A549 (cell line): ENCODE data around the gene AFF3.

Experiments
- HDAC2 ChIP-seq: fragments of 200-600 bp; sonication (generic); IDR thresholded peaks from 2 replicates; pipeline ENCODE4 v1.6.1; 2016
- KDM1A ChIP-seq: fragments of 200-600 bp; sonication (generic); IDR thresholded peaks from 2 replicates; pipeline ENCODE4 v1.6.1; 2016; ENCODE audit warnings: low read depth, mild to moderate bottlenecking
- TF ChIP-seq, protein P1 (sequence below): fragments of >200 bp; sonication (Bioruptor Twin); formaldehyde crosslinking; IDR thresholded peaks from 3 replicates; pipeline ENCODE4 v1.5.1; 2016
- TF ChIP-seq, protein P2 (sequence below): IDR thresholded peaks from 2 replicates; pipeline ENCODE4 v1.6.1; 2012
- TF ChIP-seq, protein P3 (sequence below): fragments of 200-600 bp; sonication (generic); IDR thresholded peaks from 2 replicates; pipeline ENCODE4 v1.6.1; 2016; ENCODE audit warnings: antibody characterized with exemption, mild to moderate bottlenecking, moderate library complexity

DNA sequence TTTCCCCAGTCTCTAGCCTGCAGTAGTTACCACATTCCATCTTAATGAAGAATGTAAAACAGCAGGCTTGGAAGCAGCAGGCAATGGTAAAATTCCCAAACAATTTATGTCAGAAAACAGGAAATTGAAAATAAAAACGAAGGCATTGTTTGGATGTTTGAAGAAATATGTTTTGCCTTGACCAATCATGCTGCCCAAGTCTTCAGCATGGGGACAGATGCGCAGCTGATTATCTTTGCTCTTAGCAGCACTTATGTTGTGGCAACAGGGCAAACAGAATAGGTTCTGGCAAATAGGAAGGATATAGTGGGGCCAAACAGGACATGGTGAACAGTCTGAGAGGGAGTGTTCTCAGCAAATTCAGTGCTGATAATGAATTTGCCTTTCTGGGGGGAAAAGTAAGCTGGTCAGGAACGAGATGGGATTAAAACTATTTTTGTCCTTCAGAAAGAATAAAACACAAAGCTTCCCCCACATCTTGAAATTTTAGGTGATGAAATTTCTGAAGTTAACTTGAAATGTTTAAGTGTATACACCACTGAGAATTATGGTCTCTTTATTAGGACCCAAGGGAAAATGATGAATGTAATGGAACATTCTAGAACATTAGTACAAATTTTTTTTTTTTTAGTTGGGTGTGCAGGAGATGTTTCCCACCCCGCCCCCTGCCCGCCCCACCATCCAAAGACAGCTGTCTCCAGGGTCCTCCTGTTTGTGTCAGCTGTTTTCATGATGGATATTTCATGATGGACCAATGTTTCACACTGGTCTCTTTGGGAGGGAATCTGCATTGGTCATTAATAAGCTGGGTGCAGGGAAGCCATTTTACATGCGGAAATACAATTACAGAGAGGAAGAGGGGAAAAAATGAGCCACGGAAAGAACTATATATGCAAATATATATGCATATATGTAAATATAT lies 413.0 kb downstream of the AFF3 start:
- TF ChIP-seq KDM1A (no peak), HDAC2 (no peak)
- TF ChIP-seq, protein P1, sequence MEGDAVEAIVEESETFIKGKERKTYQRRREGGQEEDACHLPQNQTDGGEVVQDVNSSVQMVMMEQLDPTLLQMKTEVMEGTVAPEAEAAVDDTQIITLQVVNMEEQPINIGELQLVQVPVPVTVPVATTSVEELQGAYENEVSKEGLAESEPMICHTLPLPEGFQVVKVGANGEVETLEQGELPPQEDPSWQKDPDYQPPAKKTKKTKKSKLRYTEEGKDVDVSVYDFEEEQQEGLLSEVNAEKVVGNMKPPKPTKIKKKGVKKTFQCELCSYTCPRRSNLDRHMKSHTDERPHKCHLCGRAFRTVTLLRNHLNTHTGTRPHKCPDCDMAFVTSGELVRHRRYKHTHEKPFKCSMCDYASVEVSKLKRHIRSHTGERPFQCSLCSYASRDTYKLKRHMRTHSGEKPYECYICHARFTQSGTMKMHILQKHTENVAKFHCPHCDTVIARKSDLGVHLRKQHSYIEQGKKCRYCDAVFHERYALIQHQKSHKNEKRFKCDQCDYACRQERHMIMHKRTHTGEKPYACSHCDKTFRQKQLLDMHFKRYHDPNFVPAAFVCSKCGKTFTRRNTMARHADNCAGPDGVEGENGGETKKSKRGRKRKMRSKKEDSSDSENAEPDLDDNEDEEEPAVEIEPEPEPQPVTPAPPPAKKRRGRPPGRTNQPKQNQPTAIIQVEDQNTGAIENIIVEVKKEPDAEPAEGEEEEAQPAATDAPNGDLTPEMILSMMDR, result no peak
- TF ChIP-seq, protein P2, sequence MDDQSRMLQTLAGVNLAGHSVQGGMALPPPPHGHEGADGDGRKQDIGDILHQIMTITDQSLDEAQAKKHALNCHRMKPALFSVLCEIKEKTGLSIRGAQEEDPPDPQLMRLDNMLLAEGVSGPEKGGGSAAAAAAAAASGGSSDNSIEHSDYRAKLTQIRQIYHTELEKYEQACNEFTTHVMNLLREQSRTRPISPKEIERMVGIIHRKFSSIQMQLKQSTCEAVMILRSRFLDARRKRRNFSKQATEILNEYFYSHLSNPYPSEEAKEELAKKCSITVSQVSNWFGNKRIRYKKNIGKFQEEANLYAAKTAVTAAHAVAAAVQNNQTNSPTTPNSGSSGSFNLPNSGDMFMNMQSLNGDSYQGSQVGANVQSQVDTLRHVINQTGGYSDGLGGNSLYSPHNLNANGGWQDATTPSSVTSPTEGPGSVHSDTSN, result no peak
- TF ChIP-seq, protein P3, sequence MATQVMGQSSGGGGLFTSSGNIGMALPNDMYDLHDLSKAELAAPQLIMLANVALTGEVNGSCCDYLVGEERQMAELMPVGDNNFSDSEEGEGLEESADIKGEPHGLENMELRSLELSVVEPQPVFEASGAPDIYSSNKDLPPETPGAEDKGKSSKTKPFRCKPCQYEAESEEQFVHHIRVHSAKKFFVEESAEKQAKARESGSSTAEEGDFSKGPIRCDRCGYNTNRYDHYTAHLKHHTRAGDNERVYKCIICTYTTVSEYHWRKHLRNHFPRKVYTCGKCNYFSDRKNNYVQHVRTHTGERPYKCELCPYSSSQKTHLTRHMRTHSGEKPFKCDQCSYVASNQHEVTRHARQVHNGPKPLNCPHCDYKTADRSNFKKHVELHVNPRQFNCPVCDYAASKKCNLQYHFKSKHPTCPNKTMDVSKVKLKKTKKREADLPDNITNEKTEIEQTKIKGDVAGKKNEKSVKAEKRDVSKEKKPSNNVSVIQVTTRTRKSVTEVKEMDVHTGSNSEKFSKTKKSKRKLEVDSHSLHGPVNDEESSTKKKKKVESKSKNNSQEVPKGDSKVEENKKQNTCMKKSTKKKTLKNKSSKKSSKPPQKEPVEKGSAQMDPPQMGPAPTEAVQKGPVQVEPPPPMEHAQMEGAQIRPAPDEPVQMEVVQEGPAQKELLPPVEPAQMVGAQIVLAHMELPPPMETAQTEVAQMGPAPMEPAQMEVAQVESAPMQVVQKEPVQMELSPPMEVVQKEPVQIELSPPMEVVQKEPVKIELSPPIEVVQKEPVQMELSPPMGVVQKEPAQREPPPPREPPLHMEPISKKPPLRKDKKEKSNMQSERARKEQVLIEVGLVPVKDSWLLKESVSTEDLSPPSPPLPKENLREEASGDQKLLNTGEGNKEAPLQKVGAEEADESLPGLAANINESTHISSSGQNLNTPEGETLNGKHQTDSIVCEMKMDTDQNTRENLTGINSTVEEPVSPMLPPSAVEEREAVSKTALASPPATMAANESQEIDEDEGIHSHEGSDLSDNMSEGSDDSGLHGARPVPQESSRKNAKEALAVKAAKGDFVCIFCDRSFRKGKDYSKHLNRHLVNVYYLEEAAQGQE, result no peak
